ENCODE measurements around the gene TRAPPC10.

The TRAPPC10 gene

GRCh38 chr21:44067011-44067839 is 55.1 kb downstream of the TRAPPC10 start:
- DNase-seq = no peak

GRCh38 chr21:44070391-44070790 is 58.3 kb downstream of the TRAPPC10 start:
- no peak for DNase-seq

GRCh38 chr21:44071359-44072104 is 59.4 kb downstream of the TRAPPC10 start:
- no peak for DNase-seq

GRCh38 chr21:44072111-44072510 is 60.0 kb downstream of the TRAPPC10 start:
- DNase-seq = no peak

- DNase-seq = no peak
Measured at GRCh38 chr21:44074315-44074958, 62.3 kb downstream of the TRAPPC10 start.

GRCh38 chr21:44076316-44076715 is 64.2 kb downstream of the TRAPPC10 start:
- no peak for DNase-seq

GRCh38 chr21:44078411-44078981 is 66.4 kb downstream of the TRAPPC10 start:
- no peak for DNase-seq

- DNase-seq = no peak
Measured at GRCh38 chr21:44079446-44079845, 67.3 kb downstream of the TRAPPC10 start.

GRCh38 chr21:44079846-44080245 is 67.7 kb downstream of the TRAPPC10 start:
- DNase-seq = no peak

GRCh38 chr21:44082648-44083440 is 70.7 kb downstream of the TRAPPC10 start:
- no peak for DNase-seq

- DNase-seq = peak; percentile 77
Measured at GRCh38 chr21:44083631-44084291, 71.7 kb downstream of the TRAPPC10 start.

- DNase-seq = peak; percentile 32
Measured at GRCh38 chr21:44084496-44085241, 72.6 kb downstream of the TRAPPC10 start.

GRCh38 chr21:44085491-44086321 is 73.6 kb downstream of the TRAPPC10 start:
- peak; percentile 25 for DNase-seq

- peak; percentile 25 for DNase-seq
Measured at GRCh38 chr21:44086636-44087425, 74.7 kb downstream of the TRAPPC10 start.

- peak; percentile 43 for DNase-seq
Measured at GRCh38 chr21:44087426-44088400, 75.6 kb downstream of the TRAPPC10 start.

- no peak for DNase-seq
Measured at GRCh38 chr21:44088401-44088780, 76.3 kb downstream of the TRAPPC10 start.

GRCh38 chr21:44089001-44089911 is 77.1 kb downstream of the TRAPPC10 start:
- peak; percentile 37 for DNase-seq

All from stimulated activated CD8-positive, alpha-beta memory T cell treated with anti-CD3 and anti-CD28 coated beads, Interleukin-4, amount 100 ng/mL, for 48 hours (primary cell).